Stimulated activated CD8-positive, alpha-beta memory T cell treated with anti-CD3 and anti-CD28 coated beads, Interleukin-12 subunit alpha, Interleukin-12 subunit beta, amount 100 ng/mL, for 4 hours (primary cell): Measurements from ENCODE around the gene ANKRD36B.
"Not testable (repeated sequence)": the region's sequence is repeated elsewhere in the genome, so short reads cannot be mapped to it uniquely, and the experiment has no call there.

ENCODE experiments used
- DNase-seq: peaks from one replicate; pipeline ENCODE4 v3.0.0-alpha.2; 2020; ENCODE audit warnings: low read depth

The ANKRD36B gene

DNA sequence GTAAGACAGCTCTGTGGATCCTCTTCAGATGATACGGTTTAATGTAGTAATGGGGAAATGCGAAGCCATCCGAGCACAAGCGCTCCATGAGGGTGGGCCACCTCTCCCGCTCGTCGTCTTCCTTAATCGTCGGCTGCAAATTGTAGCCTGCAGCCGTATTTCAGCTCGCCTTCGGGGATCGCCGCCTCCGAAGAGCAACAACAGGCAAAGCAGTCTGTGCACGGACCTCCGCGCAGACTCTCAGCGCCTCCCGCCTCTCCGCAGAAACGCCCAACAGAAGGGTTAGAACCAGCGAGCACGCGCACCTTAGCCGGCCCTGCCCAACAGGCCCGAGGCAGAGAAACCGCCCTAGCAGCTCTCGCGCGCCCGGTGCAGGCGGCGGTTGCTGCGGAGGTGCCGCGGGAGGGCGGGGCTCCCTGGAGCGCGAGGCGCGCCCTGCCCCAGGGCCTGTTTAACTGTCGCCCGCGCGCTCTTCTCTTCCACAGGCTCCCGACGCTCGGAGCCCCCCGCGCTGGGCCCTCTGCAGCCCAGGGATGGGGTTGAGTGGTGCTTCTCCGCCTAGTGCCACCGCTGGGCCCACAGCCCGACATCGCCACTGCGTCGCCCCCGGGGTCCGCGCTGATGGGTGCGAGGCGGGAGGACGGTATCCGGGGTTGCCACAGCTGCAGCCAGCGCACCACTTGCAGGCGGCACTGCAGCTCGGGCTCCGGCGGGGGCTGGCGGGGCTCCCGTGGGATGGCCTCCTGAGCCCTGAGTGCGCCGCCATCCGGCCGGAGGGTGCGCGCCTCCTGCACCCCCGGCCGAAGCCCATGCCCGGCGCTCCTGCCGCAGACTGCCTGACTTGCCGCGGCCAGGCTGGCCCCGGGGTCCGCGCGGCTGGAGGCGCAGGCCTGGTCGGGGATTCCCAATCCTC, at the start of gene ANKRD36B:
TSS of gene ANKRD36B (minus strand) at position 280 of the 913 bp plus-strand sequence. CDS start at position 88, 192 bp downstream.
- peak; percentile 16 for DNase-seq

DNA sequence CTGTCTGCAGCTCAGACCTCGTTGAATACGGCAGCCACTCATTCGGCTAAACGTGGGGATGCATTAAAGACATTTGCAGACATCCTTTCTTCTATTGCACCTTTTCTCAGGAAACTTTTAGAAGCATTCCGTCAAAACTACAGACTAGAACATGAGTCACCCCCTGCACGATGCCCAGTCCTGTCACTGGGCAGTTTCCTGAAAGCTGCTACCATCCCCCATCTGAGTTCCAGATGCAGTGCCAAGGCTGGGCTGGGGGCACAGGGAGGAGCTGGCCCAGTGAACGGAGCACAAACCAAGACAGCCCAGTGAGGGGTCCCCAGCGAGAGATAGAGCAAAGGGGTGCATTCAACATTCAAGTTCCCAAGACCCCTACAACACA, 36.4 kb upstream of the ANKRD36B start:
- DNase-seq = not testable (repeated sequence)

DNA sequence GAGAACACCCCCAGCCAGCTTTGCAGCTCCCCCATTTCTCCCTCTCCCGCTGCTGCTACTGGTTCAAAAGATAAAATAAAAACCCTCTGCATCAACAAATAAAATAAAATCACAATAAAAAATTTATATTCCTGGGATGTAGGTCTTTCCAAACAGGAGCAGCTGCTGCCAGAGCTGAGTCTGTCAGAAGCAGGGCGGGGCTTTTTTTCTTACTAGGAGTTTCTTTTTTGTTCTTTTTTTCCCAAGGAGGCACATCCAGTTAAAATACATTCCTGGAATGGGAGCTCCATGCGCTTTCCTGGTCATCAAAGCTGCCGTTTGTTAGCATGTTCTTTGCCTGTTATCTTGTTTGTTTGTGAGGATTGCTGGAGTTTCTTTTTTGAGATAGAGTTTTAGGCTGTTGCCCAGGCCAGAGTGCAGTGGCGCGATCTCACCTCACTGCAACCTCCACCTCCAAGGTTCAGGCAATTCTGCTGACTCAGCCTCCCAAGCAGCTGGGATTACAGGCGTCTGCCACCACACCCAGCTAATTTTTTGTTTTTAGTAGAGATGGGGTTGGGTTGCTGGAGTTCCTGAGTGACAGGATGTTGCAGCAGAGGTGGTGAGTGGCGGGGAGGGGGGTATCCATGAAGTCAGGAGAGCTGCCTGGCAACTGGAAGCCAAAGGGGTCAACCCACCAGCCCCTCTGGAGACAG, 35.8 kb upstream of the ANKRD36B start:
- DNase-seq = not testable (repeated sequence)

DNA sequence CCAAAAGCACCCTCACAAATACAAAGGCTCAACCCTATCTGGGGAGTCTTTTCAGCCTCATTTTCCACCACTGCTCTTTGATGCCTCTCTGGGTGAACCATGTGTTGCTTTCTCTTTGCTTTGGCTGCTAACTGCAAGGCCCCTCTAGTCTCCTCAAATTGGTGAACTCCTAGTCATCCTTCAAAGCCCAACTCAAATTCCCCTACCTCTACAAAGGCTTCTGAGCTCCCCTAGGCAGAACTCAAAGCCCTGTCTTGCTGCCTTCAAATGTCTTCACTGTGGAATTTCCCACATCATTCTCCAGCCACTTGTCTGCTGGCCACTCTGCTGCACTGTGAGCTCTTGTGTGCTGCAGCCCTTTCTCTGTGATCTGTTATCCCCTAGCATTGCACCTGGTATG, 33.3 kb upstream of the ANKRD36B start:
- not testable (repeated sequence) for DNase-seq

DNA sequence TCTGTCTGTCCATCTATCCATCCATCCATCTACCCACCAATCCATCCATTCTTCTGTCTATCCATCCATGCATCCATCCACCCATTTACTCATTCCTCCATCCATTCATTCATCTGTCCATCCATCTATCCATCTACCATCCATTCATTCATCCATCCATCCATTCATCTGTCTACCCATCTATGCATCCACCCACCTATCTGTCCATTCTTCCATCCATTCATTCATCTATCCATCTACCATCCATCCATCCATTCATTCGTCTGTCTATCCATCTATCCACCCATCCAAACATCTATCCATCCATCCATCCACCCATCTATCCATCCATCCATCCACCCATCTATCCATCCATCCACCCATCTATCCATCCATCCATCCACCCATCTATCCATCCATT, 30.8 kb upstream of the ANKRD36B start:
- not testable (repeated sequence) for DNase-seq

DNA sequence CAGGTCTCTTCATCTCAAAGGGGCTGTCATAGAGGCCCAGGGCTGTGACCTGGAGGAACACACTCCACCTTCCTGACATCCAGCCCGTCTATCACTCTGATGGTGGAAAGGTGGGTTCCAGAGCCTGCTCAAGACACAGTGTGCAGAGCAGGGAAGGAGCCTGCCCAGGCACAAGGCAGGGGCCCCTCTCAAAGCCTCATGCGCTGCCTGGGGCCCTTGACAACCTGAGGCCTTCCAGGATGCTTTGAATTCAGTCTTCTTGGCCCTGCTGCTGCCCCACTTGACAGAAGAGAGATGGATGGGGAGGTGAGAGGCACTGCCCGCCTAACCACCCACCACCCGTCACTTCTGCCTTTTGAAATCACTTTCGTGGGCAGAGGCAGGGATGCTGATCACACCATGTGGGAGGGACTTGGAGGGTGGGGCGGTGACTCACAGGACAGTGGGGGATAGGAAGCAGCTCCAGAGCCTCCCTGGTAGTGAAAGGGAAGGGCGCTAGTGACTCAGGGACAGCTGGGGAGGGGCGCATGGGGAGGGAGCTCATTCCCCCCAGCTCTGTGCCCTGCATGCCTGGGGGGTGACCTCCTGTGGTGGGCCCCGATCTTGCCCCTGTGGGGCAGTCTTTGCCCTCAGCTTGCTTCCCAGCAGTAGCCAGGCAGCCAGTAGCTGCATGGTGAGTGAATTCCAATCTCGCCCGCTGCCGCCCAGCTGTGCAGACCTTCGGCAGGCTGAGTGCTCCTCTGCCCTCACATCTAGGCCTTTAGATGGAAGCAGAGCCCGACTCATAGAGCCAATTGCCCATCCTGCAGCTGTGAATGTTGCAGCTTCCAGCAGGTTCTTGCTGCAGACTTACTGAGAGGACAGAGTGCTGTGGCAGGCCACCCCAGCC, 29.5 kb upstream of the ANKRD36B start:
- DNase-seq = not testable (repeated sequence)

DNA sequence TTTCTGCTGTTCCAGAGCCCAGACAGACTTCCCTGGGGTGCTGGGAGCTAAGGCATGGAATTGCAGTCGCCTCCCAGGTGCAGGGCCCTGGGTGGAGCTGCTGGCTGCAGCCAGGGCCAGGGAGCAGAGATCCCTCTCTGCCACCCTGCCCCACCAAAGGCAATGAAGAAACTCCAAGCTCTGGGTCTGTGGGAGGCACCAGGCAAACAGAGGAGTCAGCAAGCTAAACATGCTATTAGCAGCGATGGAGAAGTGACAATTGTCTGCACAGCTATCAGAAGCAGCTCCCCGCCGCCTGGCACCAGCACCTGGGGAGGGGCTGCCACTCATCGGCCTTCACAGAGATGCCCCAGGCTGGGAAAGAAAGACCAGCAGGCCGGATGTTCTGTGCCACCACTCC, 28.2 kb upstream of the ANKRD36B start:
- no peak for DNase-seq

DNA sequence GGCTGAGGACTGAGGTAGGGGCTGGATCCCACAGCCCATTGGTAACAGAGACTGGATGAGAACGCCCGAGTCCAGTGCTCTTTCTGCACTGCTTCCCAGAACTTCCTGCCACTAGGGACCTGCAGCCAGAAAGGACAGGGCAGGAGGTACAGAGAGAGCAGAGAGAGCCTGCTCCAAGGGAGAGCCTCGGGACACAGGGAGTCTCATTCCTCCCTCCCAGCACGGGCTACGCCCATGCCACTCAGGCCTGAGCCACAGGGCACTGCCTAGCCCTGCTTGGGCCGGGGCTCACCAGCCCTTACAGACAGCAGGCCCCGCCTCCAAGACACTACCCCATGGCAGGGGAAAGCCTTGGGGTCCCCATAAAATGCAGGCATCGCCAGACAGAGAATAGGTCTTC, 26.1 kb upstream of the ANKRD36B start:
- not testable (repeated sequence) for DNase-seq

DNA sequence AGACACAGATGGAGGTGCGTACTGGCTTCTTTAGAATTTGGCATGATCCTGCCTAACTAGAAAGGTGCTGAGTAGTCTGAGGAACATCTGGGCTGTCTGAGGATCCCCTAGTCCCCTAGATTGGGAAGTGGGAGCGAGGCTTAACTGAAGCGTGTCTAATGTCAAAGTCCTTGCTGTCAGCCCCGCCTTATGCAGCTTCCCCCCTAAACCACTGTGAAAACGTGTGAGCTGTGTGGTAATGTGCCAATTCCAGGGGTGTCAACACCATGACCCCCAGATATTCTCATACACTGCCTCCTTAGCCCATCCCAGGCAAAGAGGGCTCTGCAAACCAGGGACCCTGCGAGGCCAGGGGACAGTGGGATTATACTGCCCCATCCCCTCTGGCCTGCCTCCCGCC, 22.2 kb upstream of the ANKRD36B start:
- not testable (repeated sequence) for DNase-seq

DNA sequence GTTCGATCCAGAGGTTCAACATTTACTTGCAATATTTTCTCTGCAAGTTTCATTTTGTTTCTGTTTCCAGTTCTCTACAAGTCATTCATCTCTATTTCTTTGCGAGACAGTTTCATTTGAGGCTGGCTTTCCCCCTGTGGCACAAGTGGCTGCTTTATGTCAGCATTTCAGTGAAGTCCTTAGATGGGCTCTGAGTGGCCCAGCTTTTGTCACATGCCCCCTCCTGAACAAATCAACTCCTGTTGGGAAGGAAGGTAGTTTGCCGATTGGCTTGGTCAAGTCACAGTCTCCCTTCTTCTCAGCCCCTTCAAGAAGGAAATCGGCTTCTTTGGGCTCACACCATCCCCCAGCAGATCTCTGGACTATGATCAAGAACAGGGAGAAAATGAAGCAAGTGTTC, 19.1 kb upstream of the ANKRD36B start:
- not testable (repeated sequence) for DNase-seq

DNA sequence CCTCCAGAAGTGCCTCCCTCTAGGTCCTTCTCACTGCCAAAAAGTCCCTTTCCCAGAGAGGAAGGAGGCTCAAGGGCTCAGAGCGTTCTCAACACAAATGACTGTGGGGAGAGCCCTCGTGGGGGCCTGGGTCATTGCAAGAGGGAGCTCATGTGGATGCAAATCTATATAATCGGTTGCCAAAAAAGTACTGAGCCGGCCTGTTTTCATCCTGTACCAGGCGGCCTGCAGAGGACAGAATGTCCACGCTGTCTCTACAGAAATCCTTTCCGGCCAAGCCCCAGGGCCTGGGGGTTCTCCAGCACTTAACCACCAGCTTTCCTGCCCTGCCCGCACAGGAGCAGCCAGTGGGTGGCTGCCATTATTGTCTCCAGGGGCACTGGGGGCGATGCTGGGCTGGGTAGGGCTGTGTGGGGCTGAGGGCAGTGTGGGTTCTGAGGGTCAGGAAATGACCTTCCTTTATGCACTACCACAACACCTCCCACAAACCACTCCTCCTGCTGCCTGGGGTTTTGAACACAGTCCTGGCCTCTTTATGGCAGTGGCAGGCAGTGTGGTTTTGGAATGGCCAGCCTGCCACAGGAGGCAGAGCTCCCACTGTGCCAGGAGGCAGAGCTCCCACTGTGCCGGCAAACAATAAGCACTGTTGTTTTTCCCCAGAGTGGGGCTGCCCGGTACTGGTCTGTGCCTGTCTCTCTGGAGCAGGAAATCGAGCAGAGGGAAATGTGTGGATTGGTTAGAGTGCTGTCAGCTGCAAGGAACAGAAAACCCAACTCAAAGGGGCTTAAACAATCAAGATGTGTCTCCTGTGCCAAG, 16.1 kb upstream of the ANKRD36B start:
- not testable (repeated sequence) for DNase-seq

DNA sequence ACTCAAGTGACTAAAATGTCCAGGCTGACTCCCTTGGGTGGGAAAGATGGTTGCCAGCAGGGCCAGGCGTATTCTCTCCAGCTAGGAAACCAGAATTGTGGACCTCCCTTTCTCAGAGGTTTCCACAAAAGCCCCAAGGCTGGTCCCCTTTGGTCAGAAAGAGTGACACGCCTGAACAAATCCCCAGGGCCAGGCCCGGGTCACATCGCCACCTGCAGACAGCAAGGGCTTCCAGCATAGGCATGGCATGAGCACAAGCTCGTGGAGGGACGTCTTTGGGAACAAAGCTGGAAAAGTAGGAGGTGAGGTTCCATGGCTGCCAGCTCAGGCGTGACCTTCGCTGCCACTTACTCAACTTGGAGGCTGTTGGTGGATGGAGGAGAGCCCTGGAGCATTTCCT, 15.4 kb upstream of the ANKRD36B start:
- not testable (repeated sequence) for DNase-seq

DNA sequence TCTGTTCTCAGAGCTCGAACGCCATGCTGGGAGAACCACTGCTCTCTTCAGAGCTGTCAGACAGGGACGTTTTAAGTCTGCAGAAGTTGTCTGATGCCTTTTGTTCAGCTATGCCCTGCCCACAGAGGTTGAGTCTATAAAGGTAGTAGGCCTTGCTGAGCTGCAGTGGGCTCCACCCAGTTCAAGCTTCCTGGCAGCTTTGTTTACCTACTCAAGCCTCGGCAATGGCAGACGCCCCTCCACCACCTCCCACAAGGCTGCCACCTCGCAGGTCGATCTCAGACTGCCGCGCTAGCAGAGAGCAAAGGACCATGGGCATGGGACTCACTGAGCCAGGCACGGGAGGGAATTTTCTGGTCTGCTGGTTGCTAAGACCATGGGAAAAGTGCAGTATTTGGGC, 11.9 kb upstream of the ANKRD36B start:
- DNase-seq = not testable (repeated sequence)

DNA sequence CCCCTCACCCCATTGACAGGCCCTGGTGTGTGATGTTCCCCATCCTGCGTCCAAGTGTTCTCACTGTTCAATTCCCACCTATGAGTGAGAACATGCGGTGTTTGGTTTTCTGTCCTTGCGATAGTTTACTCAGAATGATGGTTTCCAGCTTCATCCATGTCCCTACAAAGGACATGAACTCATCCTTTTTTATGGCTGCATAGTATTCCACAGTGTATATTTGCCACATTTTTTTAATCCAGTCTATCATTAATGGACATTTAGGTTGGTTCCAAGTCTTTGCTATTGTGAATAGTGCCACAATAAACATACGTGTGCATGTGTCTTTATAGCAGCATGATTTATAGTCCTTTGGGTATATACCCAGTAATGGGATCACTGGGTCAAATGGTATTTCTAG, 6.5 kb upstream of the ANKRD36B start:
- not testable (repeated sequence) for DNase-seq

DNA sequence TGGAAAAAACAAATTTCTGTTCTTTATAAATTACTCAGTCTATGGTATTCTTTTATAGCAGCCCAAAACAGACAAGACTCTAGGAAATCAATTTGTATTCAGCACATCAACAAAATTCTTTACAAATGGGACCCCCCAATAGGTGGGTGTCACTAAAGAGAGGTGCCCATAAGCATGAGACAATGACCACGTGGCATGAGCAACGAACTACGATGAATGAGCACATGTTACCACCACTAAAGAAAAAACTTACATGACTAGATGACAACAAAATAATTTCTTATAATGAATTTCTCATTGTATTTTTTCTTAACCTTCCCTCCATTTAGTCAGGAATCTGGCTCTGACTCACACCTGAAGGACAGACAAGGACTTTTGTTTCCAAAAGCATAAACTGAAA, 3.8 kb upstream of the ANKRD36B start:
- DNase-seq = not testable (repeated sequence)

DNA sequence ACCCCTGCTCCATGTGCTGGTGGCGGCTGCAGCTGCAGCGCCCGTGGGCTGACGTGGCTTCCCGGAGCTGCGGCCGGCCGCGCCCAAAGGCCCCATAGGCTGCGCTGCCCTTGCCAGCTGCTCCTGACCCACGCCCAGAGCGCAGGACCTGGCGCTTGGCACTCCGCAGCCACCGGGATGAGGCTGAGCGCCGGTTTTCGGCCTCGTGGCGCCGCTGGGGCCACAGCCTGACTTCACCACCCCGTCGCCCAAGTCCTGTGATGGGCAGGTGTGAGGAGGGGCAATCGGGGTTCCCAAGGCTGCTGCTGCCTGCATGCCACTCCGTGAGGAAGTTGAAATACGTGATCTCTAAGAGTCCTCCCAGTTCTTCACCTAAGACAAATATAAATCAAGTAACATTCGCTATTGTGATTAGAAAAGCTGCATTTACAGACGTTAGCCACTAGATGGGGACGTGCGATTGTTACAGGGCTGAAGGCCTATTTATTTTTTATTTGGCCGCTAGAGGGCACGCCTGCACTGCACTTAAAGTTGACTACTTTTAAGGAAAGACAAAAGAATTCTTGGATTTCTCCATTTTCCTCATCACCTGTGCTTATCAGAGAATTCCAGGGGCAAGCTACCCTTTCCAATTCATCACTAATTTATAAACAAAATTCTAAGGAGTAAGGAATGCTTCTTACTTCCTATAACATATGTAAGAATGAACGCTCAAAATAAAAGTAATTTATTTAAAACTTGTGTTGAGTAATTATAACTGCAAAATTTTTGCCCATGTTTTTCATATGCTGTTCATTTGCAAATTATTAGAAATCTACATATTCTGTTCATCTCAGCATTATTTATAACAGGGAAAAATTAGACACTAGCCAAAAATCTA, 1.1 kb upstream of the ANKRD36B start:
- DNase-seq = peak; percentile 30

DNA sequence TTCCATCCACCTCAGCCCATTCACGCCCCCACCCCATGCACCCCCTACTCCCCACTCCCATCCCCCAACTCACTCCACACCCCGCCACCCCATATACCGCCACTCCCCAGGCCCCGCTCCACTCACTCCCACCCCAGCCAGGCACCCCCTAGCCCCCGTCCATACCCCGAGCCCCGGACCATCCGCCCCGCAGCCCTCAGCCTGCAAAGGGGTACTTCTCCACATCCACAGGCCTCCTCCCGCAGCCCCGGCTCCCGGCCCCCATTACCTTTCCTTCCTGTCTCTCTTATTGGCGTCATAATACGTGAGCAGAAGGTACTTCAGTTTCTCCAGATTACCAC, 450 bp downstream of the ANKRD36B start:
- DNase-seq = not testable (repeated sequence)

DNA sequence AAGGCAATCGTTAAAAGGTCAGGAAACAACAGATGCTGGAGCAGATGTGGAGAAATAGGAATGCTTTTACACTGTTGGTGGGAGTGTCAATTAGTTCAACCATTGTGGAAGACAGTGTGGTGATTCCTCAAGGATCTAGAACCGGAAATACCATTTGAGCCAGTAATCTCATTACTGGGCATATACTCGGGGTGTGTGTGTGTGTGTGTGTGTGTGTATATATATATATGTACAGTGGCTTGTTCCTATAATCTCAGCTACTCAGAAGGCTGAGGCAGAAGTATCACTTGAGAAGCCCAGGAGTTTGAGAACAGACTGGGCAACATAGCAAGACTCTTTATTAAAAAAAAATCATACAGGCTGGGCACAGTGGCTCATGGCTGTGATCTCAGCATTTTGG, 24.0 kb downstream of the ANKRD36B start:
- DNase-seq = not testable (repeated sequence)

DNA sequence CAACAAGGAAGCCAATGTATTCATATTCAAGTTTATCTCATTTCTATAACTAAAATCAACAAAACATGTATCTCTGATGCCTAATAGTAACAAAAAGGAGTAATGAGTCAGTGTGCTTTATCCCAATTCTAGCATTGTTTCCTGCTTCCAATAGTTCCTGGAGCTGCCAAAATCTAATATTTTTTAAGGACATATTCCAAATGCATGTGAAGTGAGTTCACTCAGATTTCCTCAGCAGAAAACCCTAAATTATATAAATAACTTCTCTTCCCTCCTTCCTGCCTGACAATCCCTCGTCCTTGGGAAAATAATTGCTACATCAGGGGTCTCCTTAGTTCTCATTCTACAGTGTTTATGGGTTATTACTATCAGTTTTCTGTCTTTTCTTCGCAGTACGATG, 37.3 kb downstream of the ANKRD36B start:
- DNase-seq = not testable (repeated sequence)

DNA sequence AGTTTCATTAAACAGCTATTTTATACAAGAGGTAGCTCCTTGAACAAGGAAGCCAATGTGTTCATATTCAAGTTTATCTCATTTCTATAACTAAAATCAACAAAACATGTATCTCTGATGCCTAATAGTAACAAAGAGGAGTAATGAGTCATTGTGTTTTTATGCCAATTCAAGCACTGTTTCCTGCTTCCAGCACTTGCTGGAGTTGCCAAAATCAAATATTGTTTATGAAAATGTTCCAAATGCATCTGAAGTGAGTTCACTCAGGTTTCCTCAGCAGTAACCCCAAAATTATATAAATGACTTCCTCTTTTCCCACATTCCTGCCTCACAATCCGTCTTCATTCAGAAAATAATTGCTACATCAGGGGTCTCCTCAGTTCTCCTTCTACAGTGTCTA, 39.2 kb downstream of the ANKRD36B start:
- not testable (repeated sequence) for DNase-seq
